Activated T-helper 2 cell treated with anti-CD3 and anti-CD28 coated beads, Interferon-gamma antibody, Interleukin-2, Interleukin-4, amounts not matched to agents 10 μg/mL and 5 μg/mL and 100 μg/mL, durations not matched to agents 14 hours and 24 hours and 36 hours (primary cell): ENCODE measurements around the gene NUP210L. TPM values are rescaled to one million over a fixed set of nuclear protein-coding genes. Genes with fewer than 3 reads are reported as not detected.

Experiments used
- DNase-seq: peaks from one replicate; pipeline ENCODE4 v3.0.0; 2021; ENCODE audit warnings: low spot score
- H3K27ac Mint-ChIP-seq: one replicate; pipeline ENCODE4 v1.8.0; 2021; ENCODE audit warnings: mixed read lengths
- H3K27me3 Mint-ChIP-seq: one replicate; pipeline ENCODE4 v1.8.0; 2021; ENCODE audit warnings: low read depth, mixed read lengths
- H3K36me3 Mint-ChIP-seq: one replicate; pipeline ENCODE4 v1.8.0; 2021; ENCODE audit warnings: low read depth, mixed read lengths
- H3K4me1 Mint-ChIP-seq: one replicate; pipeline ENCODE4 v1.8.0; 2021; ENCODE audit warnings: low read depth, mixed read lengths
- H3K4me3 Mint-ChIP-seq: one replicate; pipeline ENCODE4 v1.8.0; 2021; ENCODE audit warnings: low read depth, mild to moderate bottlenecking, moderate library complexity, mixed read lengths
- H3K9me3 Mint-ChIP-seq: one replicate; pipeline ENCODE4 v1.8.0; 2021; ENCODE audit warnings: mixed read lengths
- intact Hi-C: fragments of 100-400 bp; cut with micrococcal nuclease; formaldehyde crosslinking; loops from one replicate; pipeline ENCODE4 v1.15.1; 2023
- total RNA-seq: library from RNA; stranded (reverse); gene quantifications from 2 replicates; pipeline ENCODE4 v1.2.3, GENCODE V29; 2022

Gene NUP210L
- total RNA-seq, 1 donor from 2014 or later: 0.05 TPM

DNA sequence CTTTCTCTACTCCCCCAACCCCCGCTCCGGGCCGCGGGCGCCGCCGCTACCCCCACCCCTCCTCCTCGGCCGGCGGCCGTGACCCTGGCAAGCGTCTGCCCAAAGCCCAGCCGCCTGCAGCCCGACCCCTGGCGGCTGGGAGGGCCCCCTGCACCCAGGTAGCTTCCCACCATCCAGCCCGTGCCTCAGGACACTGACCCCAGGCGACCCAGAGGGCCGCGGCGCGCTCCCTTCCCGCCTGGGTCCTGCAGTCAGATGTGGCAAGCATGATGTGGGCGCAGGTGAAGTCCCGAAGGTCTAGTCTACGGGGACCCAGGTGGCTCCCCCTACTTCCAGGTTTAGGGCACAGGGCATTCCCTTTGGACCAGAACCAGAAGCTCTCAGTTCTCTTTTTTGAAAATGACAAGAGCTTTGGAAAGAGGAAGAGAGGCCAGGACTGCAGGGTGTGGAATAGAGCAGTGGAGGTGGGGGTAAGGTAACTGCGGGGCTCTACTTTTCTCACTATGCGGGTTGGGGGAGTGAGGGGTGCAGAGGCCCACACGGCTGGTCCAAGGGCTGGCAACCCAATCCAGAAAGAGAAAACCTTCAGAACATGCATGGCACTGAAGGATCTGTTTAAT is 208.1 kb downstream of the NUP210L start, which contains the start of gene DENND4B:
Gene DENND4B (minus strand): TSS at position 97 of the 620 bp plus-strand sequence. CDS start 2,344 bp downstream, outside the sequence.
- H3K4me3 Mint-ChIP-seq: peak within 1 kb of the TSS; percentile 96
- H3K27me3 Mint-ChIP-seq: no peaks in the 10 kb centered on the region
- H3K36me3 Mint-ChIP-seq: peaks cover 71% of the 10 kb centered on the region
- intact Hi-C loops: loop anchor here (1.0 to 2.0 kb wide), 5 partner anchors 12 to 274 kb away; partner anchors contain the start of genes CRTC2 and UBAP2L
- H3K27ac Mint-ChIP-seq: peak within 1 kb of the TSS; percentile 95
- peak; percentile 70 for DNase-seq
- no peaks in the 10 kb centered on the region for H3K9me3 Mint-ChIP-seq
- peaks cover 22% of the 10 kb centered on the region for H3K4me1 Mint-ChIP-seq

DNA sequence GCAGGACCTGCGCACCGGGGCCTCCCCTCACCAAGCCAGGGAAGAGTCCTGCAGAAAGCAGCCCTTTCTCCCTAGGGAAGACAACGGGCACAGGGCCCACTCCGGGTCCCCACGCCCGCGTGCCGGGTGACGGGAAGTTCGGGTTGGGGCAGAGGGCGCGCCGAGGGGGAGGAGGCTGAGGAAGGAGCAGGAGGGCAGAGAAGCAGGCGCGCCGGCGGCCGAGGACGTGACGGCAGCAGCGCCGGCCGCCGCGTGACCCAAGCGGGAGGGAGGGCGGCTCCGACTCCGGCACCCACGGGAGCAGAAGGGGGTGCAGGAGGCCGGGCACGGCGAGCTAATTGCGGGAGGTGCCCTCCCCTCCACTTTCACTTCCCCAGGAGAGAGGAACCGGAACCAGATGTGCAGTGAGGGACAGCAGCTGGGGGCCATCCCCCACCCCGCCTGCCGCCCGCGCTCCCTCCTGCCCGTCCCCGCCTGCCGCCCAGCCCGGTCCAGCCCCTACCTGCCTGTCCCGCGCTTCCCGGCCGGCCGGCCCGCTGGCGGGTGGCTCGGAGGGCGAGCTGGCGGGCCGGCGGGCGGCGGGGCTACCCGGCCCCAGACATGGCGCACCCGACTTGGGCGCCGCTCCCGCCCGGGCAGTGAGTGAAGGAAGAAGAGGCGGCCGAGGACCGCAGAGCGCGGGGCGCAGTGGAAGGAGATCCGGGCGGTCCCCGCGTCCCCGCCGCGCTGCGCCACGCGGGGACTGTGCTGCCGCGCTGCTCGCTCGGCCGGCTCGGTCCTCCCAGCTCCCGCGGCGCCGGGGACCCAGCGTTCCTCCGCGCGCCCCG is 208.9 kb downstream of the NUP210L start:
- intact Hi-C loops: loop anchor here (1.0 to 2.0 kb wide), 7 partner anchors 12 to 274 kb away; partner anchors contain the start of genes CRTC2, RPS27 and UBAP2L
- H3K27me3 Mint-ChIP-seq: no peaks in the 10 kb centered on the region
- peak; percentile 73 for DNase-seq
- peak overlapping the region; percentile 95 for H3K27ac Mint-ChIP-seq
- peaks cover 22% of the 10 kb centered on the region for H3K4me1 Mint-ChIP-seq
- H3K4me3 Mint-ChIP-seq: peak overlapping the region; percentile 96
- H3K36me3 Mint-ChIP-seq: peaks cover 69% of the 10 kb centered on the region
- H3K9me3 Mint-ChIP-seq: no peaks in the 10 kb centered on the region

DNA sequence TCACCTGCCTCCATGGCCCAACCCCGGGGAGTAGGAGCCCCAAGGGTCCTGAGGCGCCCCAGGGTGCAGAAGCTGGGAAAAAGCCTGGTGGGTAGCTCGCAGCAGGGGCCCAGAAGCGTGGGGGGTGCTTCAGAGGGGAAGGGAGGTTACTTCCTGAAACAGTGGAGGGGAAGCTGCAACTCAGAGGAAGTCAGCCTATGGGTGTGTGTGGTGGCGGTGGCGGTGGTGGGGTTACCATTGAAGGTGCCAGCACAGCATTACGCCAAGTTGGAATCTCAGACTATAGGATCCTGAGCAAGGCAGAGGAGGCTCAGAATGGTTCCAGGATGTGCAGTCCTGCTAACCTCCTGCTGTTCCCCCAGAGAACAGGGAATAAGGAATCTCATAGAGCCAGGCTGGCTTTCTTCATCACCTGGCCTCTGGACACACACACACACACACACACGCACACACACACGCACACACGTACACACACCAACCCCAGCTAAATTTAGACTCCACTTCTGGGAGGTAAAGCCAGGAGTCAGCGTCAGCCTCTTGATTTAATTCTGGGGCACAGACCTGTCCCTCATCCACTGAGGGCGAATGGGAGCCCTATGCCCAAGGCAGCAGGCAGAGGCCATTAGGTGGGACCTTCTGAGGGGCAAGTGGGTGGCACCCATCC is 209.6 kb downstream of the NUP210L start:
- intact Hi-C loops: loop anchor here (1.0 kb wide), 2 partner anchors 45 to 124 kb away; partner anchors contain the start of gene RPS27
- Mint-ChIP-seq H3K4me1 (peaks cover 20% of the 10 kb centered on the region), H3K36me3 (peaks cover 69% of the 10 kb centered on the region), H3K9me3 (no peaks in the 10 kb centered on the region), H3K27me3 (no peaks in the 10 kb centered on the region), H3K27ac (peak overlapping the region; percentile 95), H3K4me3 (peak overlapping the region; percentile 96)
- DNase-seq: peak; percentile 74

DNA sequence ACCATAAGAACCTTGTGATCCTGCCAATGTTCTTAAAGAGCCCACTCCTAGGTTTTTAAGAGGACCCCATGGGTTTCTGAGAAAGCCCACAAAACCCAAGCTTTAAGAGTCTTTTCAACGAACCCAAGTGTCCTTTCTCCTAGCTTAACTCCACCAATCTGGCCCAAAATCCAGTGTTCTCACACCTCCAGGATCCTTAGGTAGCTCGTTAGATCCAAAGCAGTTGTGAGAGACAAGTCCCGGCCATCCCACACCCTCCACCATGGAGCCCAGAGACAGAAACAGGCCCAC is 210.1 kb downstream of the NUP210L start:
- no peaks in the 10 kb centered on the region for H3K27me3 Mint-ChIP-seq
- no peak for DNase-seq
- H3K9me3 Mint-ChIP-seq: no peaks in the 10 kb centered on the region
- intact Hi-C loops: loop anchor here (1.0 kb wide), 2 partner anchors 46 to 123 kb away; partner anchors contain the start of gene RPS27
- H3K4me3 Mint-ChIP-seq: peak overlapping the region; percentile 96
- H3K4me1 Mint-ChIP-seq: peaks cover 20% of the 10 kb centered on the region
- H3K27ac Mint-ChIP-seq: peak overlapping the region; percentile 95
- peaks cover 69% of the 10 kb centered on the region for H3K36me3 Mint-ChIP-seq

DNA sequence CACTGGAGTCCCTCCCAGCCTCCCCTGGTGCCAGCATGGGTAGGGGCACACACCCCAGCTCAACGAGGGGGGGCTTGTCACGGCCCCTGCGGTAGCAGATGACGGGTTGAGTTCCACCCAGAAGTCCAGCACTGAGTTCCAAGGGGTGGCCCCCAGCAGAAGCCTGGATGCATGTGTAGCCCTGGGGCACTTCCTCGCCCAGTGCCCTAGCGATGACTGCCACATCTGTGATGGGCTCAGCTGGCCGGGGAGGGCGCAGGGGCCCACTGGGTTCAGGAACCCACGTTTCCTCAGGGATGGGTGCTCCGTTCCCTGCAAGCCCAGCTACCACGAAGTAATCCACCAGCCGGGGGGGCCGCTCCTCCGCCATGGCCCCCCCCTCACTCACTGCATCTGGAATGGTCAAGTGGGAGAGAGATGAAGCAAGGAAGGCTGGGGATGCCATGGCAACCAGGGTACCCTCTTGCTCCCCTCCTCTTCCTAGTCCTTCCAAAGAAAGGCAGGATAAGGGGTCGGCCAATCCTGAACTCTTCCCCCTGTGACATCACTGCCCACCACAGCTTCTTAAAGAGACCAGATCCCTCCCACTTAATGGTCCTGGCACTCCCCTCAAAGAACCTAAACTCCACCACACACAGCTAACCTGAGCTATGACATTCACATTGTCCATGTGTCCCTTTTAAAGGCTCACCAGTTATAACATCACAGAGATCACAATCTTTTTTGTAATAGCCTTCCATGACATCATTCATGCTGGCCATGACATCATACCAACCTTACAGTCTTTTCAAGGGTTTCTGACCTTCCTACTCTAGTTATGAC is 210.7 kb downstream of the NUP210L start:
- Mint-ChIP-seq H3K27me3 (no peaks in the 10 kb centered on the region), H3K4me3 (peak overlapping the region; percentile 96), H3K27ac (peak overlapping the region; percentile 95), H3K36me3 (peaks cover 74% of the 10 kb centered on the region), H3K4me1 (peaks cover 20% of the 10 kb centered on the region), H3K9me3 (no peaks in the 10 kb centered on the region)
- DNase-seq: no peak
- intact Hi-C loops: no loop called here

DNA sequence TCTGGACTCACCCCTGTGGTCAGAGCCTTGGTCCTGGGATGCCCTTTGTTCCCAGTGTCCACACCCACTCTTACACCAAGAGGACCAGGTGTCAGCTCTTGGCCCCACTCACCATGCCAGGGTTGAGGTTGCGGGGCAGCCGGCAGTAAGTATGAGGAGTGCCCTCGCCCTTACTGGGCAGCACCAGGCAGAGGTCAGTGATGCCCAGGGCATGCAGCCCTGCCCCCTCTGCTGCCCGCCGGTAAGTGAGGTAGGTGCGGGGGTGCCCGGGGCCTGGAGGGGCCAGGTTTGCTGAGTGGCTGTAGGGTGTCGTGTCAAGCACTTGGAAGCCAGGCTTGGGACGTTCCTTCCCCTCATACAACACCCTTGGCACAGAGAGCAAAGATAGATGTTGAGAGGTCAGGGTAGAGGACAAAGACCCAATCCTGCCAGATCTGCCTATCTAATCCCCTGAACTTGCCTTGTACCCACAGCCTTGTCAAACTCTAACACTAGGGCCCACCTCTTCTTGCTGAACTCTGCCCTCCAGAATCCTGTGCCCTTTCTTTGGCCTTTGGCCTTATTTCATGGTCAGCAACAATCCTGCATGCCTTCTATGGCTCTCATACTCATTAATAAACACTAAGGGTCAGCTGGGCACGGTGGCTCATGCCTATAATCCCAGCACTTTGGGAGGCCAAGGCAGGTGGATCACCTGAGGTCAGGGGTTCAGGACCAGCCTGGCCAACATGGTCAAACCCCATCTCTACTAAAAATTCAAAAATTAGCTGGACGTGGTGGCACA is 211.9 kb downstream of the NUP210L start:
- Mint-ChIP-seq H3K27ac (no peak overlapping the region), H3K4me3 (no peak overlapping the region), H3K9me3 (no peaks in the 10 kb centered on the region), H3K4me1 (peaks cover 20% of the 10 kb centered on the region), H3K36me3 (peaks cover 67% of the 10 kb centered on the region), H3K27me3 (no peaks in the 10 kb centered on the region)
- intact Hi-C loops: no loop called here
- no peak for DNase-seq

Other genes with a start within 250 kb of the NUP210L start
- 70.0 and 70.2 TPM in 2 replicates for gene GATAD2B, start 232.1 kb downstream of the NUP210L start, total RNA-seq
- gene DENND4B, start 208.4 kb downstream of the NUP210L start, total RNA-seq: 124 TPM in 2 replicates
- gene CRTC2, start 196.5 kb downstream of the NUP210L start, total RNA-seq: 71.6 and 79.1 TPM in 2 replicates
- gene SLC39A1, start 191.5 kb downstream of the NUP210L start, total RNA-seq: 74.8 and 76.5 TPM in 2 replicates
- gene CREB3L4, start 187.2 kb downstream of the NUP210L start, total RNA-seq: 12.5 TPM in 2 replicates
- 148 and 152 TPM in 2 replicates for gene JTB, start 177.4 kb downstream of the NUP210L start, total RNA-seq
- gene RAB13, start 168.7 kb downstream of the NUP210L start, total RNA-seq: 5.7 and 7.6 TPM in 2 replicates
- gene RPS27, start 164.3 kb downstream of the NUP210L start, total RNA-seq: 1,296 and 1,372 TPM in 2 replicates
- 696 and 759 TPM in 2 replicates for gene TPM3, start 37.0 kb upstream of the NUP210L start, total RNA-seq
- not detected in 2 replicates for gene CFAP141, start 51.3 kb upstream of the NUP210L start, total RNA-seq
- 259 and 263 TPM in 2 replicates for gene UBAP2L, start 65.9 kb upstream of the NUP210L start, total RNA-seq
- 112 and 113 TPM in 2 replicates for gene HAX1, start 117.6 kb upstream of the NUP210L start, total RNA-seq
- not detected in 2 replicates for gene AQP10, start 166.0 kb upstream of the NUP210L start, total RNA-seq
- 44.0 and 47.0 TPM in 2 replicates for gene ATP8B2, start 170.5 kb upstream of the NUP210L start, total RNA-seq